Muscle layer of duodenum (tissue), 2 donors: ENCODE data around the gene FNIP2.
"Not testable (repeated sequence)": the region's sequence is repeated elsewhere in the genome, so short reads cannot be mapped to it uniquely, and the experiment has no call there.

Experiments used
- H3K27ac ChIP-seq: one replicate; pipeline ENCODE4 v1.7.0; 2013; ENCODE audit warnings: mild to moderate bottlenecking, low read length
- H3K27me3 ChIP-seq: one replicate; pipeline ENCODE4 v1.7.0; 2013; ENCODE audit warnings: low read depth, mild to moderate bottlenecking, control low read depth, low read length
- H3K36me3 ChIP-seq, 2 donors: one replicate each; pipeline ENCODE4 v1.7.0; 2013; ENCODE audit warnings: low read length in 2 of 2, control low read depth in 1 of 2, mild to moderate bottlenecking in 1 of 2; ENCODE audit not compliant: insufficient read depth in 2 of 2, control insufficient read depth in 1 of 2
- H3K4me1 ChIP-seq, 2 donors: one replicate each; pipeline ENCODE4 v1.7.0; 2013; ENCODE audit warnings: low read length in 2 of 2, mild to moderate bottlenecking in 2 of 2, control low read depth in 1 of 2, moderate library complexity in 1 of 2; ENCODE audit not compliant: insufficient read depth in 2 of 2, control insufficient read depth in 1 of 2
- H3K4me3 ChIP-seq, 2 donors: one replicate each; pipeline ENCODE4 v1.7.0; 2013; ENCODE audit warnings: low read length in 2 of 2, low read depth in 1 of 2, mild to moderate bottlenecking in 1 of 2
- H3K9me3 ChIP-seq, 2 donors: one replicate each; pipeline ENCODE4 v1.7.0; 2013; ENCODE audit warnings: low read length in 2 of 2, control low read depth in 1 of 2, mild to moderate bottlenecking in 1 of 2; ENCODE audit not compliant: control insufficient read depth in 1 of 2
- donor health status: healthy.

The FNIP2 gene

DNA sequence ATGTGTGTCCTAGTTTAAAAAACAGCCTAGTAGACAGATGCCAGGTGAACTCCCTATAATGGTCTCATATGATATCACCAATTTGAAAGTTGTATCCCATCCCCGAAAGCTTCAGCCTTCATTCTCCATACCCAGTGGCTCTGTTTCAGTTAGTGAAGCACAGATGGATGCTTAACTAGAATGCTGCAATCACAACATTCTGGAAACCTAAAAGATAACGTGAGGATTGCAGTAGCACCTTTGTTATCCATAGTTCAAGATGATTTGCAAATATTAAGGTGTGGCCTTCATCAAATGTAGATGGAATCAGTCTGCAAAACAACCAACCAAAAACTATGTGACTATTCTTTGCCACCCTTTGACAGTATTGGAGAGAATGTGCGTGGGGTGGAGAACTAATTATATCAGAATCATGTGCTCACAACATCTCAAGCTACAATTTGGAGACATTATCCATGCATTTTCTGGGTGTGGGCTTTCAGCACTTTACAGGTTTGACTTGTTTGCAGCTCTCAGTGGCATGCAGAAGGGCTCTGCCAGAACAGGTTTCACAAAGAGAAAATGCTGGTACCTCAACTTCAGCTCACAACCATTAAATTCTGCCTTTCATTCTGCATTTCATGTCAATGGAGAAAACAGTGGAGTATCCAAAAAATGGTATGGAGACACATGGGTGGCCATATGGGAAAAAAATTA, 27.4 kb upstream of the FNIP2 start:
- no peaks in the 10 kb centered on the region for H3K9me3 ChIP-seq
- H3K27ac ChIP-seq = no peak overlapping the region
- H3K4me3 ChIP-seq = no peak overlapping the region
- no peaks in the 10 kb centered on the region for H3K36me3 ChIP-seq
- H3K4me1 ChIP-seq = no peaks in the 10 kb centered on the region
- no peaks in the 10 kb centered on the region for H3K27me3 ChIP-seq

GRCh38 chr4:158746537-158746936, 22.3 kb upstream of the FNIP2 start:
- H3K4me3 ChIP-seq, H3K4me1 ChIP-seq, H3K36me3 ChIP-seq, H3K27me3 ChIP-seq, H3K9me3 ChIP-seq, H3K27ac ChIP-seq: not testable (repeated sequence)

DNA sequence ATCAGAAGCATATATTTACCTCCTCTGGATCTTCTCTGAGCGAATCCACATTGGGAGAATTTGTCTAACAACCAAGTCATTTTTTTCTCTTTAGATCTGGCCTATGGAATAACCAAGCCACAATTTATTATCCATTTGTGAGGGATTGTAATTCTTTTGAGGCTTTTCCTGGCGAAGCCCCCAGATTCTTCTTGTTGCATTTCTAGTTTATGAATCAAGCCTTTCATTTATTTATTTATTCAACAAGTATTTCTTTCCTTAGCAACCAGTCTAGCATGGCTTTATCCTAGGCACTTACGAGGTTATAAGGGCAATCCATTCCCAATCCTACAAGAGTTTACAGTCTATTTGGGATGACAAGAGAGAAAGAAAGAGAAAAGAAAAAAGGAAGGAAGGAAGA, 18.4 kb upstream of the FNIP2 start:
- no peak overlapping the region for H3K4me3 ChIP-seq
- no peaks in the 10 kb centered on the region for H3K27me3 ChIP-seq
- no peaks in the 10 kb centered on the region for H3K36me3 ChIP-seq
- no peaks in the 10 kb centered on the region for H3K9me3 ChIP-seq
- no peak overlapping the region for H3K27ac ChIP-seq
- no peaks in the 10 kb centered on the region for H3K4me1 ChIP-seq

DNA sequence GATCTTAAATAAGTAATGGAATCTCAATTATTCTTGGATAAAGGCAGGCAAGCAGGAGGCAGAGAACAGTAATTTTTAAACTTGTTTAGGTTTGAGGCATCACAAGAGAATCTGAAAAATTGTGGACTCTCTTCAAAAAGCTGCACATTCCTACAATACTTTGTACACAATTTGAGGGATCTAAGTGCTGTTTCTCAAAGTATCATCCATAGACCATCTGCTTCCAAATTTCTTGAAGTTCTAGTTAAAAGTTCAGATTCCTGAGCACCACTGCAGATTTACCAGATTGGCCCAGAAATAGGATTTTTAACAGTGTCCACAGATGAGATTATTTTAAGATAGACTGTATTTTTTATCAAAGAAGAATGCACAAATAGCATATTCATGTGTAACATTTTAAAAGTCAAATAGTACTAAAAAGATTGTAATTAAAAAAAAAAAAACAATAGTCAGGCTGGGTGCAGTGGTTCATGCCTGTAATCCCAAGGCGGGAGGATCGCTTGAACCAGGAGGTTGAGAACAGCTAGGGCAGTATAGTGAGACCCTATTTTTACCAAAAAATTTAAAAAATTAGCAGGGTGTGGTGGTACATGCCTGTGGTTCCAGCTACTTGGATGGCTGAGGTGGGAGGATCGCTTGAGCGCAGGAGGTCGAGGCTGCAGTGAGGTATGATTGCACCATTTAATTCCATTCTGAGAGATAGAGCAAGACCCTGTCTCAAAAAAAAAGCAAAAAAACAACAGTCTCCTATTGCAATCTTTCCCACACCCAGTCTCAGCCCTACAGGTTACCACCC, 14.2 kb upstream of the FNIP2 start:
- H3K27me3 ChIP-seq = no peaks in the 10 kb centered on the region
- no peak overlapping the region for H3K27ac ChIP-seq
- H3K9me3 ChIP-seq = no peaks in the 10 kb centered on the region
- H3K36me3 ChIP-seq = no peaks in the 10 kb centered on the region
- no peaks in the 10 kb centered on the region for H3K4me1 ChIP-seq
- H3K4me3 ChIP-seq = no peak overlapping the region

DNA sequence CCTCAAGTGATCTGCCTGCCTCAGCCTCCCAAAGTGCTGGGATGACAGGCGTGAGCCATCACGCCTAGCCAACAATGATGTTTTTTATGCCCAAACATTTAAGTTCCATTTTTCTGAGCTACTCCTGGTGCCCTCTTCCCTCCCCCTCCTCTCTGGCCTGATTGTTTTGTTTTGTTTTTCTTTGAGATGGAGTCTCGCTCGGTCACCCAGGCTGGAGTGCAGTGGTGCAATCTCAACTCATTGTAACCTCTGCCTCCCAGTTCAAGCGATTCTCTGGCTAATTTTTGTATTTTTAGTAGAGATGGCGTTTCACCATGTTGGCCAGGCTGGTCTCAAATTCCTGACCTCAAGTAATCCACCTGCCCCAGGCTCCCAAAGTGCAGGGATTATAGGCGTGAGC, 13.0 kb upstream of the FNIP2 start:
- H3K4me1 ChIP-seq, H3K27me3 ChIP-seq, H3K27ac ChIP-seq, H3K36me3 ChIP-seq, H3K4me3 ChIP-seq, H3K9me3 ChIP-seq: not testable (repeated sequence)

DNA sequence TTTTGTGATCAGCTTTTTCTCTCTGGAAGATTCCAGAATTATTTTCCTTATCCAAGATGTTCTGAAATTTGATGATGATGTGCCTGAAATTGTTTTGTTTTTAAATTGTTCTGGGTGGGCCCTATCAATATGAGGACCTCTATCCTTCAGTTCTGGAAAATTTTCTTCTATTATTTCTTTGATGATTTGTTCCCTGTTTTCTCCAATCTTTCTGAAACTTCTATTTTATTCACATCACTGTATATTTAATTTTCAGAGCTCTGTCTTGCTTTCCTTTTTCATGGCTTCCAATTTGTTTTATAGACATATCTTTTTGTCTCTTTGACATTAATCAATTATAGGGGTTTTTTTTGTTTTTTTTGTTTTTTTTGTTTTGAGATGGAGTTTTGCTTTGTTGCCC, 12.2 kb upstream of the FNIP2 start:
- Histone ChIP-seq H3K4me1 (no peaks in the 10 kb centered on the region), H3K9me3 (no peaks in the 10 kb centered on the region), H3K27ac (no peak overlapping the region), H3K27me3 (no peaks in the 10 kb centered on the region), H3K36me3 (no peaks in the 10 kb centered on the region), H3K4me3 (no peak overlapping the region)

GRCh38 chr4:158758142-158758541, 10.7 kb upstream of the FNIP2 start:
- H3K36me3 ChIP-seq = no peaks in the 10 kb centered on the region

GRCh38 chr4:158758703-158759102, 10.1 kb upstream of the FNIP2 start:
- H3K4me3 ChIP-seq = no peak overlapping the region
- no peaks in the 10 kb centered on the region for H3K36me3 ChIP-seq
- no peaks in the 10 kb centered on the region for H3K27me3 ChIP-seq
- H3K9me3 ChIP-seq = no peaks in the 10 kb centered on the region
- H3K27ac ChIP-seq = no peak overlapping the region
- no peaks in the 10 kb centered on the region for H3K4me1 ChIP-seq

More at GRCh38 chr4:158758142-158758541, 10.7 kb upstream of the FNIP2 start:
- H3K9me3 ChIP-seq = no peaks in the 10 kb centered on the region
- no peaks in the 10 kb centered on the region for H3K27me3 ChIP-seq
- no peak overlapping the region for H3K27ac ChIP-seq
- no peaks in the 10 kb centered on the region for H3K4me1 ChIP-seq
- no peak overlapping the region for H3K4me3 ChIP-seq

DNA sequence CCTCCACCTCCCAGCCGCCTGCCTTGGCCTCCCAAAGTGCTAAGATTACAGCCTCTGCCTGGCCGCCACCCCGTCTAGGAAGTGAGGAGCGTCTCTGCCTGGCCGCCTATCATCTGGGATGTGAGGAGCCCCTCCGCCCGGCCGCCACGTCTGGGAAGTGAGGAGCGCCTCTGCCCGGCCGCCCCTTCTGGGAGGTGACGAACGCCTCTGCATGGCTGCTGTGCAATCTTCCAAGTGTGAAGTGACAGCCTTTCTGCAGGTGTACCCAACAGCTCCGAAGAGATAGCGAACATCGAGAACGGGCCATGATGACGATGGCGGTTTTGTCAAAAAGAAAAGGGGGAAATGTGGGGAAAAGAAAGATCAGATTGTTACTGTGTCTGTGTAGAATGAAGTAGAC, 9.3 kb upstream of the FNIP2 start:
- not testable (repeated sequence) for H3K4me3 ChIP-seq, H3K27me3 ChIP-seq, H3K9me3 ChIP-seq, H3K4me1 ChIP-seq, H3K27ac ChIP-seq, H3K36me3 ChIP-seq

GRCh38 chr4:158760866-158761265, 8.0 kb upstream of the FNIP2 start:
- H3K4me1 ChIP-seq = no peaks in the 10 kb centered on the region
- no peak overlapping the region for H3K27ac ChIP-seq
- H3K4me3 ChIP-seq = no peak overlapping the region
- H3K27me3 ChIP-seq = no peaks in the 10 kb centered on the region
- H3K9me3 ChIP-seq = no peaks in the 10 kb centered on the region
- H3K36me3 ChIP-seq = no peaks in the 10 kb centered on the region

DNA sequence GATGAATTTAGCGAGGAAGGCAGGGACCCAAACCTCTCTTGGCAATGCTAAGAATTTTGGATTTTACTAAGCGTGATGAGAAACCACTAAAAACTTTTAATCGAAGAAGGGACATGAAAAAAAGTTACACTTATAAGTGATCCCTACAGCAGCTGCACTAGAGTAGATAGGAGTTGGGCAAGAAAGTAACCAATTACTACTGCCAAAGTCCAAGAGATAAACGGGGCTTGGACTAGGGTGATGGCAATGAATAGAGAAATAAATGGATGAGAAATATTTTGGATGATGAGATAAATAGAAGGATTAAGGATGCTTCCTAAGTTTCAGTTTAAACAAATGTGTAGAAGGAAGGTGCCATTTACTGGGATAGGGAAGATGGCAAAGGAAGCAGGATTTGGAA, 6.3 kb upstream of the FNIP2 start:
- Histone ChIP-seq H3K9me3 (no peaks in the 10 kb centered on the region), H3K4me3 (no peak overlapping the region), H3K27ac (no peak overlapping the region)

GRCh38 chr4:158763462-158763861, 5.4 kb upstream of the FNIP2 start:
- Histone ChIP-seq H3K4me3 (no peak overlapping the region), H3K27ac (no peak overlapping the region), H3K4me1 (peaks cover 0 to 6% of the 10 kb centered on the region in 2 donors), H3K36me3 (no peaks in the 10 kb centered on the region), H3K27me3 (no peaks in the 10 kb centered on the region), H3K9me3 (no peaks in the 10 kb centered on the region)

More for the DNA sequence above, 6.3 kb upstream of the FNIP2 start:
- Histone ChIP-seq H3K27me3 (no peaks in the 10 kb centered on the region), H3K4me1 (peaks cover 0 to 2% of the 10 kb centered on the region in 2 donors), H3K36me3 (no peaks in the 10 kb centered on the region)
